ENCODE data around the gene GBF1.
A peak's percentile ranks its signal among the peaks of the same experiment; 100 is the strongest.

Gene GBF1

DNA sequence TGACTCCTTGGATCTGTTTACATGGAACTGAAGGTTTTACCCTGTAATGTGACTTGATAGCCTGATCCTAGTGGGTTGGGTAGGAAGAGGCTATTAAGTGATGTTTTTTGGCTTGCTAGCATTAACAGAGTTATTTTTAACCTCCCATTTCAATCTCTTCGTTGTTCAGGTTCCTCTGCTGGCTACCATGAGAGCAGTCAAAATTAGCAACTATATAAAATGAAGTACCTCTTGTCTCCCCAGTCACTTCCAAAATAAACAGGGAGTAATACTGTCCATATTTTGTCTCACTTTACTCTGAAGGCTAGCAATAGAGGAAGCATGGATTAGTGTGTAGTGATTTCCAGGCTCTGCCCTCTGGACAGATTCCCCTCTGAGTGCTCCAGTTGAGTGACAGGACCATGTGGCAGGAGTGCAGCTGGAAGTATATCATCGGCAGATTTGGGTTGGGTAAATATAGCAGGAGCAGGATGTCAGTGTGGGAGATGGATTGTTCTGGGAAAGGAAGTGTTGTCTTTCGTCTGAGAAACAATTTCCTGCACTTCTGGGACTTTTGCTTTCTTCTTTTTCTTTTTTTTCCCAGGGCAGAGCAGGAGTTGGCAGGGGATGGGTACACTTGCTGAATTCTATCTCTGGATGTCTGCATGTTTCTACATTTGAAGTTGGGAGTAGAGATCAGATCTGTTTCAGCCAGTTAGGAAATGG lies 35.2 kb downstream of the GBF1 start:
- H3K4me3 Mint-ChIP-seq, result peak overlapping the region; percentile 50
- peaks cover 65% of the 10 kb centered on the region for H3K4me1 Mint-ChIP-seq

DNA sequence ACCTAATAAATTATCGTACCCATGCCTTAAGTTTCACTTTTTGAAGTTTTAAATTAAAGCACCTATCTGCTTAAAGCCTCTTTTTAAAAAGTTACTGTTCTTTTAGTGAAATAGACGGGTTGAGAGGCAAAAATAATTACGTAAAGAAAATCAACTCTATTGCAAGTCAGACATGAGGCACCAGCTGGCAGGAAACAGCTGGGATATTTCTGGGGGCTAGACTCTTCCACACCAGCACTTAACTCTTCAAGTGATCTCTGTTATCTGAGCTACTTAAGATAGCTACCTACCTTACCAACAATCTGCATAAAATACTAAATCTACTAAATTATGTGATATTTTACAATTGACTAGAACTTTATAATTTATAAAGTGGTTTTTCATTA lies 35.8 kb downstream of the GBF1 start:
- Mint-ChIP-seq H3K4me3 (no peak overlapping the region), H3K4me1 (peaks cover 70% of the 10 kb centered on the region), H3K36me3 (peaks cover 5% of the 10 kb centered on the region), H3K27me3 (no peaks in the 10 kb centered on the region), H3K27ac (peak overlapping the region; percentile 20), H3K9me3 (no peaks in the 10 kb centered on the region)

More for the DNA sequence above, 35.2 kb downstream of the GBF1 start:
- no peaks in the 10 kb centered on the region for H3K9me3 Mint-ChIP-seq
- H3K36me3 Mint-ChIP-seq, result peaks cover 5% of the 10 kb centered on the region
- peak overlapping the region; percentile 76 for H3K27ac Mint-ChIP-seq
- no peaks in the 10 kb centered on the region for H3K27me3 Mint-ChIP-seq

DNA sequence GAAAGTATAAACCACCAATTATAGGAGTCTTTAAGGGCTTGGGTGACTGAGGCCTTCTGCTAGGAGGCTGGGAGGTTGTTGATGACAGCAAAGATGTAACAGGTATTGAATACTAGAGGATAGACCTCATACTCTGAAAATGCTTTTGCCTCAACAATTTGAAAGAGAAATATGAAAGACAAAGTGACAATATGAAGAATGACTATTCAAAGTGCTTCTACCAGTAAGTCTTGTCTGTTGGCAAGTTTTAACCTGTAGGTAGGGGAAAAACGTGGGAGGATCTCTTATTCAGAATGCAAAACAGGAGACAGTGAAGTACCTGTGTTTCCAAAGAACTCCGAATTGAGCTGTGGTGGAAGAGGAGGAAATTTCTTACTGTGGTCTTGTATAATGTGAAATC lies 38.2 kb downstream of the GBF1 start:
- peak overlapping the region; percentile 87 for H3K27ac Mint-ChIP-seq
- H3K4me3 Mint-ChIP-seq, result peak overlapping the region; percentile 51

DNA sequence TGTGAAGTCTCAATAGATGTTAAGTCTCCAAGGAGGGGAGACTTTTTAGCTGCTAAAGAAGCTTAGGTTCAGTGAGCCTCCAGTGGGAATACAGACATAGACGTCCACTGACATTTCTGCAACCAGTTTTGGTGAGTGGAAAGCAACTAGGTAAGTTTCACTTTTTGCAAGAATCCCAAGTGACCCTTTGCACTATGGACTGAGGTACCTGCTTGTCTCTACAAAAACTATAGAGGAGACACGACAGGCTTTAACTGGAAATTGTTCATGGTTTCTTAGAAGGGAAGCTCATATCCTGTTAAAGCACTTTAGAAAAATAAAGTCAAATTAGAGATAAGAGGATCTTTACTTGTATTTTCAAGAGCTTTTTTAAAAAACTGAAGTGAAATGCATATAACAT lies 38.6 kb downstream of the GBF1 start:
- peaks cover 6% of the 10 kb centered on the region for H3K36me3 Mint-ChIP-seq
- H3K4me3 Mint-ChIP-seq, result peak overlapping the region; percentile 51
- no peaks in the 10 kb centered on the region for H3K9me3 Mint-ChIP-seq
- peaks cover 76% of the 10 kb centered on the region for H3K4me1 Mint-ChIP-seq
- H3K27ac Mint-ChIP-seq, result peak overlapping the region; percentile 87
- no peaks in the 10 kb centered on the region for H3K27me3 Mint-ChIP-seq

More for the DNA sequence above, 38.2 kb downstream of the GBF1 start:
- Mint-ChIP-seq H3K36me3 (peaks cover 7% of the 10 kb centered on the region), H3K27me3 (no peaks in the 10 kb centered on the region), H3K9me3 (no peaks in the 10 kb centered on the region), H3K4me1 (peaks cover 80% of the 10 kb centered on the region)

DNA sequence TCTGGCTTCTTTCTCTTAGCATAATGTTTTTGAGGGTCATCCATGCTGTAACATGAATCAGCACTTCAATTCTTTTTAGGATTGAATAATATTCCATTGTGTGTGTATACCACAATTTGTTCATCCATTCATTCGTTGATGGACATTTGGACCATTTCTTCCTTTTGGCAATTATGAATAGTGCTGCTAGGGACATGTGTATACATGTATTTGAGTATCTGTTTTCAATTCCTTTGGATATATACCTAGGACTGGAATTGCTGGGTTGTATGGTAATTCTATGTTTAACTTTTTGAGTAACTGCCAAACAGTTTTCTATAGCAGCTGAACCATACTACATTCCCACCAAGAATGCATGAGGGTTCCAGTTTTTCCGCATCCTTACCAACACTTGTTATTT lies 39.2 kb downstream of the GBF1 start:
- no peak overlapping the region for H3K4me3 Mint-ChIP-seq
- no peaks in the 10 kb centered on the region for H3K27me3 Mint-ChIP-seq
- H3K27ac Mint-ChIP-seq, result no peak overlapping the region
- no peaks in the 10 kb centered on the region for H3K9me3 Mint-ChIP-seq
- H3K4me1 Mint-ChIP-seq, result peaks cover 76% of the 10 kb centered on the region
- H3K36me3 Mint-ChIP-seq, result peaks cover 6% of the 10 kb centered on the region

DNA sequence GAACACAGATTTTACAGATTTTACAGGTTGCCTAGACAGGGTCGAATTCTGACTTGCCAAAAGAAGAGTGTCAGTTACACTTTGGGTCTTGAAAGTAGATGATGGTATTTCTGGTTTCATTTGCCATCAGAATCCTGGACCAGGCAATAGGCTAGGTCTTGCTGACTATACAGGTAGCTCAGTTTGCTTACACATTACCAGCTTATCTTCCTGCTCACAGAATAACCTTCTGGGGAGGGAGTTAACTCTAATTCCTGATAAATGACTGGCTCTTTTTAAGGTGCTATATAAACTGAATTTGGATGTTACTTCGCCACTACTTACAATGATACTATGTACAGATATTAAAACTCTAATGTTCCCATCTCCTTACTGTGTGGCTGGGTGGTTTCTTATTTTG lies 39.8 kb downstream of the GBF1 start:
- Mint-ChIP-seq H3K9me3 (no peaks in the 10 kb centered on the region), H3K27ac (no peak overlapping the region), H3K4me1 (peaks cover 70% of the 10 kb centered on the region), H3K27me3 (no peaks in the 10 kb centered on the region), H3K36me3 (peaks cover 6% of the 10 kb centered on the region), H3K4me3 (no peak overlapping the region)

DNA sequence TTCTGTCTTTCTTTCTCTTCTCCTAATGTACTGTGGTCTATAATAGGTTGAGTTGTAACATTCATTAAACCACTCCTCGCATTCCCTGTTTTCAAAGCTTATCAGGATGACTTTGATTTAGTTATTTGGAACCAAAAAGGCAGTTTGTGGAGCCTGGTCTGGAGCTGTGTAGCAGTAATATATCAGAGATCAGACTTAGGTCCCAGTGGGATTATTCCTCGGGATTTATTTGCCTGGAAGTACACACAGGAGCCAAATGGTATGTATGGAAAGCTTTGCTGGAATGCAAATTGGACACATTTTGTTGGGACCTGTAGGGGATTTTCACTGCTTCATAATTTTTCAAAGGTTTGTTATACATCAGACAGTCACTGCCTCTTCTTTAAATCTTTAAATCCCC lies 40.9 kb downstream of the GBF1 start:
- Mint-ChIP-seq H3K9me3 (no peaks in the 10 kb centered on the region), H3K4me1 (peaks cover 59% of the 10 kb centered on the region), H3K4me3 (no peak overlapping the region), H3K36me3 (peaks cover 4% of the 10 kb centered on the region), H3K27me3 (no peaks in the 10 kb centered on the region), H3K27ac (peak overlapping the region; percentile 23)

DNA sequence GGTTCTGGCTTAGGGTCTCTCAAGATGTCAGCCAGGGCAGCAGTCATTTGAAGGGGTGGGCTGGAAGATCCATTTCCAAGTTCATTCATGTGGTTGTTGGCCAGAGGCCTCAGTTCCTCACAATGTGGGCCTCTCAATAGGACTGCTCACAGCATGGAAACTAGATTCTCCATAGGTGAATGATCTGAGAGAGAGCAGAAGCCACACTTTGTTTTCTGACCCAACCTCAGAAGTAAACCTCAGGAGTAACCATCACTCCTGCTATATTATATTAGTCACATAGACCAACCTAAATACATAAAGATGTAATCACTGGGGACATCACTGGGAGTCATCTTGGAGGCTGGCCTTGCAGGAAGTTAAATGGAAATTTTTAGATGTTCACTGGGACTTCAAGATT lies 42.2 kb downstream of the GBF1 start:
- Mint-ChIP-seq H3K9me3 (no peaks in the 10 kb centered on the region), H3K36me3 (peaks cover 4% of the 10 kb centered on the region), H3K4me1 (peaks cover 52% of the 10 kb centered on the region), H3K4me3 (no peak overlapping the region), H3K27ac (no peak overlapping the region), H3K27me3 (no peaks in the 10 kb centered on the region)

DNA sequence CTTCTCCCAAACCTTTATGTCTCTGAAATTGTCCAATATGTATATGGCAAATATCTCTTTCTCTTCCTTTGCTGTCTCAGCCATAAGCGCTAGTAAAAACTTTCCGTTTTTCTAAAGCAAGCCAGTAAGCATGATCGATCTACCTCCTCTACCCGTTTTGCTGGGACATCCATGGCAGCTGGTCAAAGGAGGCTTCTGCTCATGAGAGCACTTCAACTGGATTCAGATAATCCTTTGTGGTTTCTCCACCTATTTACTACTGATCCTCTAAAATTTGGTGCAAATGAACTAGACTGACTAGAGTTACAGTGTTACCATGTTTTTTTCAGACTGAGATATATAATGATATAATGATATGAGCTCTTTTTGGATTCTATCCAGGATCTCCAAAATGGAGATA lies 42.7 kb downstream of the GBF1 start:
- no peaks in the 10 kb centered on the region for H3K9me3 Mint-ChIP-seq
- H3K27me3 Mint-ChIP-seq, result no peaks in the 10 kb centered on the region
- H3K27ac Mint-ChIP-seq, result no peak overlapping the region
- peaks cover 49% of the 10 kb centered on the region for H3K4me1 Mint-ChIP-seq
- H3K4me3 Mint-ChIP-seq, result no peak overlapping the region
- H3K36me3 Mint-ChIP-seq, result peaks cover 4% of the 10 kb centered on the region

DNA sequence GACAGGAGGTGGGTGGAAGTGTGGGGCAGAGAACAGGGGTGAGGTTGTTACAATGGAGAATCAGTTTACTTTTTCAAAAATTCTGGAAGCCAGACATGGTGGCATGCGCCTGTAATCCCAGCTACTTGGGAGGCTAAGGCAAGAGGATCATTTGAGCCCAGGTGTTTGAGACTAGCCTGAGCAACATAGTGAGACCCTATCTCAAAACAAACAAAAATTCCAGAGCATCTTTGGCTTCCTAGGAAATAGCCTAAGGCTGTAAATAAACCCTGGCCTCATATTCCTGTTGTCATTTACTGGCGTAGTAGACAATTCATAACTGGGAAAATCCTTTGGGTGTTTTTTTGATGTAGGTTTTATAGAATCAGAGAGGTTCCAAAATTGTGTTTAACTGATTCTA lies 44.0 kb downstream of the GBF1 start:
- H3K4me1 Mint-ChIP-seq, result peaks cover 35% of the 10 kb centered on the region
- peaks cover 4% of the 10 kb centered on the region for H3K36me3 Mint-ChIP-seq
- no peak overlapping the region for H3K4me3 Mint-ChIP-seq
- no peak overlapping the region for H3K27ac Mint-ChIP-seq
- no peaks in the 10 kb centered on the region for H3K9me3 Mint-ChIP-seq
- no peaks in the 10 kb centered on the region for H3K27me3 Mint-ChIP-seq

DNA sequence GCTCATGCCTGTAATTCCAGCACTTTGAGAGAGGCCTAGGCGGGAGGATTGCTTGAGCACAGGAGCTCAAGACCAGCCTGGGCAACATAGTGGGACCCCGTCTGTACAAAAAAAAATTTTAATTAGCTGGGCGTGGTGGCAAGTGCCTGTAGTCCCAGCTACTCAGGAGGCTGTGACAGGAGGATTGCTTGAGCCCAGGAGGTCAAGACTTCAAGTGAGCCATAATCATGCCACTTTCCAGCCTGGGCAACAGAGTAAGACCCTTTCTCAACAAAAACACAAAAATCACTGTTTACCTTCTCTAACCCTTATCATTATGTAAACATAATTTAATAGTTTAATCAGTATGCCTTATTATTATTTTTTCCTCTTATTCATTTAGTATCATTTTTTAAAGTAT lies 44.5 kb downstream of the GBF1 start:
- Mint-ChIP-seq H3K9me3 (no peaks in the 10 kb centered on the region), H3K36me3 (peaks cover 4% of the 10 kb centered on the region), H3K4me3 (no peak overlapping the region), H3K4me1 (peaks cover 33% of the 10 kb centered on the region), H3K27me3 (no peaks in the 10 kb centered on the region), H3K27ac (no peak overlapping the region)

DNA sequence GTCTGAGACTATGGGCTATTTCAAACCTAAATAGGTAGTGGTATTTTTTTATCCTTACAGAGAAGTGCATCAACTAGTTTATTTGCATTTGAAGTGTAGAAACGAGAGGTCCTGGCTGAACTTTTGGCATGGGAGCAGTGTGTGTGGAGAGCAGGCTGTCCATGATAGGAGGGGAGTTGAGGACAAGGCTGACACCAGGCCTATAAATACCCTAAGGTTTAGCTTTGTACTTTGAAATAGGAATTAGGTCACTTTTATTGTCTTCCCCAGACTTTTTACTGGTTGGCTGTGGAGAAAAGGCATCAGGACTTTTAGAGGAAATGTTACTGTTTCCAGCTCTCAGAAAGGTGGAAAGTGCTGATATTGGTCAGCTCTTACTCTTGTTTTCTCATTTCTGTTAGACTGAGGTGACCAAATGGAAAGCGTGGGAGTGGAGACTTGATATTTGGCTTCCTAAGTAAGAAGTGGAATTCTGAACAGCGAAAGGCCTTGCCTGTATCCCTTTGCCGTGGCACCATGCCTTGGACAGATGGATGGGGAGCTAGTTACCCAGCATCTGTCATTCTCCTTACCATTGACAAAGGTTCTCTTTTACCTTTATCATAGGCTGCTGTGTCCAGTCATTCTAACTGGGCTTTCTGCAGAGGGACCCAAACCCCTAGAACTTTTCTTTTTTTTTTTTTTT lies 46.0 kb downstream of the GBF1 start:
- Mint-ChIP-seq H3K36me3 (peaks cover 3% of the 10 kb centered on the region), H3K4me1 (peaks cover 19% of the 10 kb centered on the region), H3K27ac (peak overlapping the region; percentile 2), H3K9me3 (no peaks in the 10 kb centered on the region), H3K27me3 (no peaks in the 10 kb centered on the region), H3K4me3 (no peak overlapping the region)

DNA sequence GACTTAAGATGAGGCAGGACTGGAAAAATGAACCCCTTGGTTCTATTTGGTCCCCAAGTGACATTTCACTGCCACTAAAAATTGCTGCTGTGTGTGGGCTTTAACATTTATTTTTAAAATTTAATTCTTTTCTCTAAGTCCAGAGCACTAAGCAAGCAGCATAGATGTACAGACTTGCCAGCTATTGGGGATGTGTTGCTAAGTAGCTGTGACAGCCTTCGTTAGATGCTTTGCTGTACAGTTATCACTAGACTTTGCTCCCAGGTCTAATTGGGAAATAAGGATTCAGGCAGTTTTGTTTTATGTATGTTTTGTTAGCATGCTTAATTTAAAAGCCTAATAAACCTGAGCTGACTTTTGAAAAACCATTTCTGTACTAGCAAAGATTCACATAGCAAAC lies 51.8 kb downstream of the GBF1 start:
- Mint-ChIP-seq H3K9me3 (no peaks in the 10 kb centered on the region), H3K36me3 (peaks cover 3% of the 10 kb centered on the region), H3K4me1 (peaks cover 29% of the 10 kb centered on the region), H3K27me3 (no peaks in the 10 kb centered on the region), H3K27ac (no peak overlapping the region), H3K4me3 (no peak overlapping the region)

DNA sequence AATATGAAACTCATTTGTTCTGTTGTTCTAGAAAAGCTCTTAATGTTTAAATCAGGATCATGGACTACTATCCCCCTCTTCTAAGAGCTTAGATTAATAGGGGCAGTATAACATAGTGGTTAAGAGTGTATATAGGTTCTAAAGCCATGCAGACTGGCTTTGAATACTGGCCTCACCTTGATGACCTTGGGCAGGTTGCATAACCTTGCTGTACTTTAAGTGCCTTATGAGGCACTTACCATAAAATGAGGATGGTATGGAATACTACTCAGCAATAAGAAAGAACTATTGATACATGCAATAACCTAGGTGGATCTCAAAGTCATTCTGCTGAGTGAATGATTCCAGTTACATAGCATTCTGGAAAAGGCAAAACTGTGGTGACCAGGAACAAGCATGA lies 53.6 kb downstream of the GBF1 start:
- Mint-ChIP-seq H3K4me3 (no peak overlapping the region), H3K36me3 (peaks cover 3% of the 10 kb centered on the region), H3K27me3 (no peaks in the 10 kb centered on the region), H3K9me3 (no peaks in the 10 kb centered on the region), H3K4me1 (peaks cover 28% of the 10 kb centered on the region), H3K27ac (peak overlapping the region; percentile 30)

DNA sequence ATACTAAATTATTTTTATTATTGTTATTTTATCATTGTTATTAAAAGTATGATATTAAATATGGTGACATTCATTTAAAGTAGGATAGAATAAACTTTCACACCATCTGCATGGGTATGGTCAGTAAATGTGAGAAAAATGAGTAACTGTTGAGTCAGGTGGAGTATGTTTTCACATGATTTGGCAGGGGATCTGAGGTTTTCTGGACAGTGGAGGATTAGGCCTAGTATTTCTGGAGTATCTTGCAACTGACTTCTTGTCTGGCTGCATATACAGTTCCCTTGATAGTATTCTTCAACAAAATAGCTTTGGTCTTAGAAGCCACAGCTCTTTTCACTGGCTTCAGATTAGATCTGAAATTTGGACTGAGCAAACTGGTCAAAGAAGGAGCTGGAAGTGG lies 54.5 kb downstream of the GBF1 start:
- H3K4me3 Mint-ChIP-seq, result no peak overlapping the region
- peaks cover 28% of the 10 kb centered on the region for H3K4me1 Mint-ChIP-seq
- peaks cover 3% of the 10 kb centered on the region for H3K36me3 Mint-ChIP-seq
- H3K27ac Mint-ChIP-seq, result no peak overlapping the region
- H3K27me3 Mint-ChIP-seq, result no peaks in the 10 kb centered on the region
- H3K9me3 Mint-ChIP-seq, result no peaks in the 10 kb centered on the region

DNA sequence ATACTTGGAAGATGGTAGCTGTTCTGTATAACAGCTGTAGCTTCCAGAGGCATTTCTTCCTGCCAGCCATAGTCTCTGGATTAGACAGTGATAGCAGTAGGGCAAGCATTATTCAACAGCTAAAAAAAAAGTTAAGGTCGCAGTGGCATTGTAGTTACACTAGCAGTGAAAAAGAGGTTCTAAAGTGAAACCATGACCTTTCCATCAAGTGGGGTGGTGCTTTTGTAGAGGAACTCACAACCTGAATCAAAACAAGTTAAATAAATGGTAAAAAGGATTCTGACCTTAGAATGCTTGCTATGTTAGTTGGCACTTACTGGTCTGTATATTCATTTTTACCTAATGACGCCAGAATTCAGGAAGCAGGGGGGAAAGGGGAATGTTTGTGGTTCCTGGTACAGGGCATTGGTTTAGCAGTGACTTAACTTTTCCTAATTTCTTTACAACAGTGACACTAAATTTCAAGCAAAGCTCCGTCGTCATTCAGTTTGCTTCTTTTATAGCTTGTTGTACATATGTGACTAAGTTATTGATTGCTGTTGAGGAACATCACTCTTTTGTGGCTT lies 55.0 kb downstream of the GBF1 start:
- Mint-ChIP-seq H3K27me3 (no peaks in the 10 kb centered on the region), H3K36me3 (peaks cover 2% of the 10 kb centered on the region), H3K4me1 (peaks cover 27% of the 10 kb centered on the region), H3K27ac (no peak overlapping the region), H3K4me3 (no peak overlapping the region), H3K9me3 (no peaks in the 10 kb centered on the region)

All from activated naive CD4-positive, alpha-beta T cell treated with anti-CD3 and anti-CD28 coated beads, Interleukin-2, amount 50 U/mL, for 24 hours (primary cell).